ENCODE measurements around the gene RAE1. TPM values are rescaled to one million over a fixed set of nuclear protein-coding genes. Genes with fewer than 3 reads are reported as not detected.

Gene RAE1
- total RNA-seq, 1 donor from 2014 or later = 21.1 TPM

DNA sequence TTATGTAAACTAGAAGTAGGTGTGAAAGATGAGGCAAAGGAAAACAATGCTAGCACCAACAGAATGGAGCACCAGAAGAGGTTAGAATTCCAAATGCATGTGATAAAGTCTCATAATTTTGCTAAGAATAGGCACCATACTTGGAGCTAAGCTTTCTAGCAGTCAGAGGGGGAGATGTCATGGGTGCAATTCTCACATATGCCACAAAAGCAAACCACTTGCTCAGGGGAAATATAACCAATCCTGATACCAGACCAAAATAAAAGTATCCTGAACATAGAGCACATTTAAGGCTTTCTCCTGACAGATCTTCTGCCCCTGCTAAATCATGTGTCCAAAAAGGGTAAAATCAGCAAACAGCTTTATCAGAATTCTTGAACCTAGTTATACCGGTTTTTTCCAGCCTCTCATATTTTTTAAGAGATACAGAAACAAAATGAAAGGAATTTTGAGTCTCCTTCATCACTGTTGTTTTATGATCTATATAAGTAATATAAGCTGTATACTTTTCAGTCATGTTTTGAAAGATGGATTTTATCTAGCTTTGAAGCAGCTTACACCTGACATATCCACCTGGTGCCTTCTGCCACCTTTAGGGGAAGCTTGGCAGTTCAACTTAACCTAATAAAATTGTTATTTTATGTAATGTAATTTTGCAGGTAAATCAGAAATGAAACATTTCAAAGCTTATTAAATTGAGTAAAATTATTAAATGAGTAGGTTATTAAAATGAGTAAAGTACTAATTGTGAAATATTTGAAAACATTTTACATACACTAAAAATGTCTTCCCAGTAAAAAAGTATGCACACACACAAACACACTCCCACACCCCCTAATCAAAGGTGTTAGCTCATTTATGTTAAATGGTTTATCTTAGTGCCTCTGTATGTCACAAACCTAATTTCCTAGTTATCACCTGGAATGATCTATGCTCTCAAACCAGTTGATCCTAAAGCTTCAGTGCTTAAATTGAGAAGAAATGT lies 18.7 kb upstream of the RAE1 start:
- Histone ChIP-seq H3K27ac (no peak overlapping the region), H3K36me3 (no peaks in the 10 kb centered on the region), H3K4me3 (no peak overlapping the region), H3K4me1 (peaks cover 2% of the 10 kb centered on the region), H3K27me3 (no peaks in the 10 kb centered on the region), H3K9me3 (no peaks in the 10 kb centered on the region)
- no peak for DNase-seq (ENCODE audit: extremely low spot score in 2 of 2)
- no peak for TF ChIP-seq POLR2AphosphoS5 (IDR thresholded peaks at IDR 0.05; ENCODE audit: insufficient read depth in 1 of 2, low read depth in 1 of 2)
- TF ChIP-seq, protein P1, sequence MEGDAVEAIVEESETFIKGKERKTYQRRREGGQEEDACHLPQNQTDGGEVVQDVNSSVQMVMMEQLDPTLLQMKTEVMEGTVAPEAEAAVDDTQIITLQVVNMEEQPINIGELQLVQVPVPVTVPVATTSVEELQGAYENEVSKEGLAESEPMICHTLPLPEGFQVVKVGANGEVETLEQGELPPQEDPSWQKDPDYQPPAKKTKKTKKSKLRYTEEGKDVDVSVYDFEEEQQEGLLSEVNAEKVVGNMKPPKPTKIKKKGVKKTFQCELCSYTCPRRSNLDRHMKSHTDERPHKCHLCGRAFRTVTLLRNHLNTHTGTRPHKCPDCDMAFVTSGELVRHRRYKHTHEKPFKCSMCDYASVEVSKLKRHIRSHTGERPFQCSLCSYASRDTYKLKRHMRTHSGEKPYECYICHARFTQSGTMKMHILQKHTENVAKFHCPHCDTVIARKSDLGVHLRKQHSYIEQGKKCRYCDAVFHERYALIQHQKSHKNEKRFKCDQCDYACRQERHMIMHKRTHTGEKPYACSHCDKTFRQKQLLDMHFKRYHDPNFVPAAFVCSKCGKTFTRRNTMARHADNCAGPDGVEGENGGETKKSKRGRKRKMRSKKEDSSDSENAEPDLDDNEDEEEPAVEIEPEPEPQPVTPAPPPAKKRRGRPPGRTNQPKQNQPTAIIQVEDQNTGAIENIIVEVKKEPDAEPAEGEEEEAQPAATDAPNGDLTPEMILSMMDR (IDR thresholded peaks at IDR 0.05) = no peak
- no peak for TF ChIP-seq POLR2A (IDR thresholded peaks at IDR 0.05)
- intact Hi-C loops (cut with DNase I) = no loop called here

DNA sequence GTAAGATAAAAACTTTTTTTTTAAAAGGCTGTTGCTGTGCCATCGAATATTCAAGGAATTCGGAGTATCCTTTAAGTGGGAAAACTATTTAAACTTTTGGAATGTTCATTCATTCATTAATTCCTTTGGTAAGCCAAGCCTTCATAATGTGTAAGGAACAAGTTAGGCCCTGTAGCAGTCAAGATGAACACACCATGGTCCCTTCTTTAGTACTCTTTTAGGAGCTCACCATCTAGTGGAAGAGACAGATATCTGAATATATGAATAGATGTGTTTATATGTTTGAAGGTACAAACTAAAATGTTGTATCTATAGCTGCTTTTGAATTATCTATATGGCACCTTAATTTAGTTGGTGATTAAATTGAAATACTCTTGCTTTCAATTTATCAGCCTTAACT lies 15.7 kb upstream of the RAE1 start:
- H3K36me3 ChIP-seq = no peaks in the 10 kb centered on the region
- H3K27me3 ChIP-seq = no peaks in the 10 kb centered on the region
- no peak for DNase-seq (ENCODE audit: extremely low spot score in 2 of 2)
- no peak overlapping the region for H3K4me3 ChIP-seq
- no peaks in the 10 kb centered on the region for H3K4me1 ChIP-seq
- H3K9me3 ChIP-seq = no peaks in the 10 kb centered on the region
- no peak overlapping the region for H3K27ac ChIP-seq
- TF ChIP-seq POLR2A (IDR thresholded peaks at IDR 0.05) = no peak
- TF ChIP-seq, protein P1 (IDR thresholded peaks at IDR 0.05) = no peak
- no peak for TF ChIP-seq POLR2AphosphoS5 (IDR thresholded peaks at IDR 0.05; ENCODE audit: insufficient read depth in 1 of 2, low read depth in 1 of 2)
- intact Hi-C loops (cut with DNase I) = no loop called here

DNA sequence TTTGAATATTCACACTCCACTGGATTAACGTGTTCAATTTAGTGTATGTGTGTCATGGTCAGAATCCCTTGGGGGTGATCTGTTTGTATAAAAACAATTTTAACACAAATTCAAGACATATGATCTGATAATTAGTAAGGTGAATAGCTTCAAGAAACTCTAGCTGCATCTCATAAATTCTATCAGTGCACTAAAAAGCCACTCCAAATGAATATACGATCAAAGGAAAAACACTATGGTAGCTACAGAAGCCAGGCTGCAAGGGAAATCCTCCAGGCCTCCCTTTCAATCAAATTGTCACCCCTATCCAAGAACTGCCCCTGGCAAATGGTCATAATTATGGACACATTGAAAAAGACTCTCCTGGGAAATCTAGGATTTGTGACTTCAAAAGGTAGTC lies 9.4 kb upstream of the RAE1 start:
- no peak for DNase-seq (ENCODE audit: extremely low spot score in 2 of 2)
- TF ChIP-seq POLR2AphosphoS5 (IDR thresholded peaks at IDR 0.05; ENCODE audit: insufficient read depth in 1 of 2, low read depth in 1 of 2) (no peak), POLR2A (IDR thresholded peaks at IDR 0.05) (no peak)
- TF ChIP-seq, protein P1 (IDR thresholded peaks at IDR 0.05) = no peak
- intact Hi-C loops (cut with DNase I) = loop anchor here (10.0 kb wide), 2 partner anchors 247 to 787 kb away; no protein-coding TSS in a partner anchor

DNA sequence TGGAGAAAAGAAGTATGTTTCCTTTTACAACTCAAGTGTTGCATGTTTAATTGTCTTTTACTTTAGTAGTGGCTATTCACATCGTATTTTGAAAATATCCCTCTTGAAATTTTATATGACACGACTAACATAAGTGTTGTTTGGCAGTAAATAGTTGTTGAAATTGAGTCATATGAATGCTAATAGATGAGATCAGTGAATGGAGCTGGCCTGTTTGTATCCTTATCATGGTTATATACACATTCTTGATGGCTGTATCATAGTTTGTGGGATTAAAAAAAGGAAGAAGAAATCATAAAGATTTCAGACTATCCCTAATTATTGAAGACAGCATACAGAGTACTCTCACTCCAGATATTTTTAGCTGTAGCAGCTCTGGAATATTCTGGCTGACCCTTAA lies 8.2 kb upstream of the RAE1 start:
- no peaks in the 10 kb centered on the region for H3K27me3 ChIP-seq
- TF ChIP-seq POLR2AphosphoS5 (IDR thresholded peaks at IDR 0.05; ENCODE audit: insufficient read depth in 1 of 2, low read depth in 1 of 2) (no peak), POLR2A (IDR thresholded peaks at IDR 0.05) (no peak)
- TF ChIP-seq, protein P1 (IDR thresholded peaks at IDR 0.05) = no peak

More for the DNA sequence above, 9.4 kb upstream of the RAE1 start:
- H3K27ac ChIP-seq = no peak overlapping the region
- no peaks in the 10 kb centered on the region for H3K27me3 ChIP-seq
- H3K9me3 ChIP-seq = no peaks in the 10 kb centered on the region
- H3K4me3 ChIP-seq = no peak overlapping the region
- H3K4me1 ChIP-seq = no peaks in the 10 kb centered on the region
- H3K36me3 ChIP-seq = no peaks in the 10 kb centered on the region

DNA sequence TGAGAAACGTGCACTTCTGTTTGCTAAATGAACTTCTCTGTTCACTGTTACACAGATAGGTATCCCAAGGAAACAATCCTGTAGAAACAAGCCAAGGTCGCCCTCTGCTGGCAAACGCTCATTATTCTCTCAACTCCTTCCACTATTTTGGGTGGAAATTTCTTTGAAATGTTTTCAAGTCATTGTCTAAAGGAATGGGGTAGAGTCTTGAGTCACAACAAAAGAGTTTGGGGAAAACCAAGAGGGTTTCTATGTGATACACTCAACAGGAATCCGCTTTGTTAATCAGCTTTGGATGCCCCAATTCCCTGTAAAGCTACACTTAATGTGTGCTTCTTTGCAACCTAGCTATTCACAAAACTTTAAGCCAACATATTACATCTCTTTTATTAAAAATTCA lies 4.6 kb upstream of the RAE1 start:
- DNase-seq (ENCODE audit: extremely low spot score in 2 of 2) = no peak
- intact Hi-C loops (cut with DNase I) = loop anchor here (10.0 kb wide), 2 partner anchors 252 to 792 kb away; no protein-coding TSS in a partner anchor
- H3K27ac ChIP-seq = no peak overlapping the region
- H3K4me3 ChIP-seq = no peak overlapping the region
- no peaks in the 10 kb centered on the region for H3K36me3 ChIP-seq
- no peaks in the 10 kb centered on the region for H3K4me1 ChIP-seq
- no peaks in the 10 kb centered on the region for H3K9me3 ChIP-seq
- H3K27me3 ChIP-seq = no peaks in the 10 kb centered on the region
- no peak for TF ChIP-seq POLR2A (IDR thresholded peaks at IDR 0.05)
- TF ChIP-seq, protein P1 (IDR thresholded peaks at IDR 0.05) = peak; percentile 43 to 82 (median 58)
- peak in 1 of 2 donors; percentile 41 for TF ChIP-seq POLR2AphosphoS5 (IDR thresholded peaks at IDR 0.05; ENCODE audit: insufficient read depth in 1 of 2, low read depth in 1 of 2)

More for the DNA sequence above, 8.2 kb upstream of the RAE1 start:
- no peak for DNase-seq (ENCODE audit: extremely low spot score in 2 of 2)
- intact Hi-C loops (cut with DNase I) = loop anchor here (10.0 kb wide), 2 partner anchors 248 to 788 kb away; no protein-coding TSS in a partner anchor
- H3K4me3 ChIP-seq = no peak overlapping the region
- no peaks in the 10 kb centered on the region for H3K9me3 ChIP-seq
- no peaks in the 10 kb centered on the region for H3K36me3 ChIP-seq
- no peak overlapping the region for H3K27ac ChIP-seq
- H3K4me1 ChIP-seq = no peaks in the 10 kb centered on the region

Data from vagina (tissue), 2 donors.